Activated naive CD4-positive, alpha-beta T cell (primary cell): ENCODE data around the gene DPY19L2.

Experiments used
- DNase-seq, 4 experiments: peaks; one replicate each; lab custom pipeline; 2025; lab: John Stamatoyannopoulos, UW

DPY19L2 gene

GRCh38 chr12:63525831-63526230 lies 142.5 kb downstream of the DPY19L2 start:
- no peak for DNase-seq

- DNase-seq, result no peak
Measured at GRCh38 chr12:63521706-63522105, 146.6 kb downstream of the DPY19L2 start.
